Renal cortex interstitium (tissue), 11 donors: ENCODE results near the gene KATNB1. TPM values are rescaled to one million over a fixed set of nuclear protein-coding genes. Genes with fewer than 3 reads are reported as not detected.
A peak's percentile ranks its signal among the peaks of the same experiment; 100 is the strongest.

Source experiments
- DNase-seq, 11 donors: peaks; one replicate each; pipeline ENCODE4 v3.0.0-alpha.2; 2013; ENCODE audit warnings: low read depth in 9 of 11, low spot score in 4 of 11; ENCODE audit errors: extremely low read depth in 1 of 11
- polyA plus RNA-seq, 3 donors: library from polyadenylated mRNA; unstranded; fragments of 120-200 nt; gene quantifications; one replicate each; pipeline ENCODE4 v1.2.1, GENCODE V29; 2013; ENCODE audit not compliant: insufficient read length in 3 of 3

The KATNB1 gene
- polyA plus RNA-seq, 3 donors: 18.2 to 24.9 (median 21.9) TPM

DNA sequence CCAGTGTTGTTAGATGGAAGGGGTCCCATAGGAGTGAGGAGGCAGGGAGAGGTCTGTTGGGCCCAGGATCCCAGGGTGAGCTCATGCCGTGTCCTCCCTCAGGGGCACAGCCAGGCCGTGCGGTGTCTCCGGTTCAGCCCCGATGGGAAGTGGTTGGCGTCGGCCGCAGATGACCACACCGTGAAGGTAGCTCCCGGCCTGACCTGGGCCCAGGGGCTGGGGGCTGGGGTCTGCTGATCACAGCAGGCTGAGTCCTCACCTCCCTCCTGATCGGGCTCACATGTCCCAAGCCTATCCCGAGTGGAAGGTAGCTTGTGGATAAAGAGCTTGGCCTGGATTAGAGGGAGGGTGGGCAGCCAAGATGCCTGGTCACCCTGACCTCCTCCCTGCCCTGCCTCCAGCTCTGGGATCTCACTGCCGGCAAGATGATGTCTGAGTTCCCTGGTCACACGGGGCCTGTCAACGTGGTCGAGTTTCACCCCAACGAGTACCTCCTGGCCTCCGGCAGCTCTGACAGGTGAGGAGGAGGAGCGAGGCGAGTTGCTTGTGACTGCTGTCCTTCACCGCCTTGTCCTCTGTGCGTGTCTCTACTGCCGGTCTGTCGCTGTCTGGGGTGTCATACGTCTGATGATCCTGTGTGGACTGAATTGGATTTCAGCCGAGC lies 16.1 kb downstream of the KATNB1 start:
- DNase-seq: no peak

DNA sequence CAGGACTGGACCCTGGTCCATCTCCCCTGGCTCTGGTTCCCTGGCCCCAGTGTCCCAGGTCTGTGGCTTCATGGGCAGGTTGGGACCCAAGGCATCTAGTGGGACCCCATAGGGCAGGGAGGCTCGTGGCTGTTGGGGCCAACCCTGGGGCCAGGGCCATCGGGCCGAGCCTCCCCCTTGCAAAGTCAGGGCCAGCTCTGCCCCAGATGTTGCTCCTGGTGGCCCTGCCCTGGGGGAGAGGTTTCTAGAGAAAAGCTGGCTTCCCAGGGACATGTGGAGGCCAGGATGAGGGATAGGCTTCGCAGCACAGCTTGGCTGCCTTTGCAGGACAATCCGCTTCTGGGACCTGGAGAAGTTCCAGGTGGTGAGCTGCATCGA lies 16.6 kb downstream of the KATNB1 start:
- no peak for DNase-seq

DNA sequence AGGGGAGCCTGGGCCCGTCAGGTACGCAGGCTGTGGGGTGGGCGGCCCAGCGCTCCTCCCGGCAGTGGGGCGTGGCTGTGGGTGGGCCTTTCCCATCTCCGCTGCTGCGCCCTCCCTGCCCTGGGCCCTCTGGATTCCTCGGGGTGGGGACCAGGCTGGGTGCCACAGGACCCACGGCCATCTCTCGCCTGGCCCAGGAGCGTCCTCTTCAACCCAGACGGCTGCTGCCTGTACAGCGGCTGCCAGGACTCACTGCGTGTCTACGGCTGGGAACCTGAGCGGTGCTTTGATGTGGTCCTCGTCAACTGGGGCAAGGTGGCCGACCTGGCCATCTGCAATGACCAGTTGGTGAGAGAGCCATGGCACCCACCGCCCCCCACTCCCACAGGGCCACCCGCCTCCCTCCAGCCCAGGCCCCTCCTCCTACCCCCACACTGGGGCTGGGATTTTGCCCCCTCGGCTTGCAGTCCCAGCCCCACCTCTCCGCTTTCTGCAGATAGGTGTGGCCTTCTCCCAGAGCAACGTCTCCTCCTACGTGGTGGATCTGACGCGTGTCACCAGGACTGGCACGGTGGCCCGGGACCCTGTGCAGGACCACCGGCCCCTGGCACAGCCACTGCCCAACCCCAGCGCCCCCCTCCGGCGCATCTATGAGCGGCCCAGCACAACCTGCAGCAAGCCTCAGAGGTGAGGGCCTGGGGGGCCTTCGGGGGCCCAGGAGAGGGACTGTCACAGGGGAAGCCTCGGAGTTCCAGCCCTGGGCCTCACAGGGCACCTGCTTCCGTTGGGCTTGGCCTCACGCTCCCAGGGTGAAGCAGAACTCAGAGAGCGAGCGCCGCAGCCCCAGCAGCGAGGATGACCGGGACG lies 17.2 kb downstream of the KATNB1 start:
- DNase-seq: no peak

GRCh38 chr16:57753448-57754353 lies 18.1 kb downstream of the KATNB1 start:
- no peak for DNase-seq

GRCh38 chr16:57754354-57755060 lies 18.9 kb downstream of the KATNB1 start:
- no peak for DNase-seq

GRCh38 chr16:57755061-57755684 lies 19.6 kb downstream of the KATNB1 start:
- no peak for DNase-seq

DNA sequence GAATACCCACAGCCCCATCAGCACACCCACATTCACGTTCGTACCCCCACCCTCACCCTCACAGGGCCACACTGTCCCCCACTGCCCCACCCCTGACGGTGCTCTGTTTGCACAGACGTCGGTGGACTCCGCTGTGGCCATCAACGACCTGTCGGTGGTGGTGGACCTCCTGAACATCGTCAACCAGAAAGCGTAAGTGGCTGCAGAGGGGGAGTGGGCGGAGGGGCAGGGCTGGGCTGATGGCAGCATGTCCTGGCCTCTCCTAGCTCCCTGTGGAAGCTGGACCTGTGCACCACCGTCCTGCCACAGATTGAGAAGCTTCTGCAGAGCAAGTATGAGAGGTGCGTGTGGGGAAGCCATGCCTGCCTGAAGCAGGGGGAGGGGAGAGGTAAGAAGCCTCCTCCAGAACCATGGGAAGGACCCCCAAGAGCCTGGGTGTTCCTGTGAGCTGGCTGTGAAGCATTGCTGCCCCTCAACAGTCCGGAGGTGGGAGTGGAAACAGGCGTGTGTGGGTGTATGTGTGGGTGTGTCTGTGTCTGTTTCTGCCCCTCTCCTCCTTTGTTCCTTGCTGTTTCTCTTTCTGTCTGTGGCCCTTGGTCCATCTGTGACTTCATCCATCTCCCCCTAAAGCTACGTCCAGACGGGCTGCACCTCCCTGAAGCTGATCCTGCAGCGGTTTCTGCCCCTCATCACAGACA lies 20.3 kb downstream of the KATNB1 start:
- DNase-seq: no peak

GRCh38 chr16:57756424-57757325 lies 21.1 kb downstream of the KATNB1 start:
- no peak for DNase-seq

DNA sequence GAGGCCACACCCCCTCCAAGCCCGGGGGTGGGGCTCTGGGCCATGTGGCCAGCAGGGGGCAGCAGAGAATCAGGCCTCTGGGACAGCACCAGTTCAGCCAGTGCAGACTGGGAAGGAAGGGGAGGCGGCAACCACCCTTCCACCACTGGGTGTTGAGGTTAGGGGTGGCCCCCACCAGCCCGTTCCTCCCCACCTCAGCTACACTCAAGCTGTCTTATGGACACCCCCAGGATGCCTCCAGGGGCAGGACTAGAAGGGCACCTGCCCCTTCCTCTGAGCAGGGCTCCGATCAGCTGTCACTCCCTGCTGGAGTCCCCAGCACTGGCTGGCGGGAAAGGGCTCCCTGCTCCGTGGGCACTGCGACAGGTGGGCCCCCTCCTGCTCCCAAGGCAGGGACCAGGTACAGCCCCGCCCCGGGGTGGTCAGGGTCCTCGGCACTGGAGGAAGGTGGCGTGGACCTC lies 21.8 kb downstream of the KATNB1 start:
- peak in 5 of 11 donors; percentile 31 to 65 (median 43) for DNase-seq

DNA sequence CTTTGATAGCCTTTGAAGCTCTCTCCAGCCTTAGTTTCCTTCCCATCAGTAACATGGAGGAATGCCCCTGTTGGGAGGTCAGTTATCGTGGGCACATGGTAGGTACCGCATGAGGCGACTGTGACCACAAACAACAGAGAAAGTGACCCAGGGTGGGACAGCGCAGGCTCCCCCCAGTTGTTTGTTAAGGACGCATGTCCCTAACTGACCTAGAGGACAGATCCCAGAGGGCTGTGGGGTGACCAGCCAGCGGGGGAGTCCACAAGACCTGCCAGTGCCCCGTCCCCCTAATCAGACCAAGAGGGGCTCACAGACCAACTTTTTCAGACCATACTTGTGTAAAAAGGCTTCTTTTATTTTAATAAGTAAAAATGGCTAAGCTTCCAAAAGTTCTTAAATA lies 22.3 kb downstream of the KATNB1 start:
- no peak for DNase-seq

GRCh38 chr16:57758331-57759117 lies 23.0 kb downstream of the KATNB1 start:
- DNase-seq: no peak

DNA sequence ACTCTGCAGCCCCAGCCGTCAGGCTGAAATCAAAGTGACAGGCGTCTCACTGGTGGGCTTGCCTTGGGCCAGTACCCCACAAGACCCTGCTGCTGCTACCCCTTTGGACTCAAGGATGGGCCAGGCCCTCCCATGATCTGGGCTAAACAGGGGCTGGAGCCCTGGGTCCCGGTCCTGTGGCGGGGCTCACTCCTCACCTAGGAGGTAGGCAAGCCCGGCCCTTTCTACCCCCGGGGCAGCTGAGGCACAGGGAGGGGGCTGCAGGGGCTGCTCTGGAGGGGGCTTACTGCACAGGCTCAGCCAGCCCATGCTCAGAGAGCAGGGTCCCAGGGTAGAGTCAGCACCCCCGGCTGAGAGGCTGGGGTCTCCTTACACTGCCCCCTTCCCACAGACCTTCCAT lies 23.6 kb downstream of the KATNB1 start:
- DNase-seq: no peak

DNA sequence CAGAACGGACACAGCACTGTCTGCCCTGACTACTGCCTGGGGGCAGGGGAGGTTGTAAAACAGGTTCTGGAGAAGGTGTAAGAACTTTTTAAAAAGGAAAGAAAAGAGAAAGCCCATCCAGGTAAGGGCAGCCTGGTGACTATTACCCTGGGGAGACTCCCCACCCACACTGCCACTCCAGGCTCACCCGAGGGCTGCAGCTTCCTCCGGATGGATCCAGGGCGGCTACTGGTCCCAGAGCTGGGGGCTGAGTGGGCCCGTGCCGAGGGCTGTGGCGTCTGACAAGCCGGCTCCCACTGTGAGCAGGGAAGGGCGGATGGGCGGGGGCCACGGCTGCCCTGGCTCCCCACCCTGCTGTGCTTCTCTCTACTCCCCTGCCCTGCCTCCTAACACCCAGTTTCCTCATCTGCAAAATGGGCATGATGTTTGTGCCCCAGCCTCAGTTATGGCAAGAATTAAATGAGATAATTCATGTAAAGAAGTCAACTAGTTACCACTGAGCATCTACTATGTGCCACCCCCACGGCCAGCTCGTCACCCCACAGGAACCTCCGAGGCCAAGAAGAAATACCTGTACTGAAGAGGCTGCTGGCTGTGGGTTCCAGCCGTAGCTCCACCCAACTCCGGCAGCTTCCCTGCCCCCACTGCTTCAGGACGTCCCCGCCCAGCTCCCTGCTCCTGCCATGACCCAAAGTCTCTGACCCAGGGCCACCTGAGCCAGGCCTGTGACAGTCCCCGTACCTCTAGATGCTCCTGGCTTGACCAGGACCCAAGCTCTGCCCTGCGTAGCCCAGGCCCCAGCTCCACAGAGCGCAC lies 24.2 kb downstream of the KATNB1 start:
- DNase-seq: no peak

GRCh38 chr16:57760357-57761160 lies 25.0 kb downstream of the KATNB1 start:
- no peak for DNase-seq

DNA sequence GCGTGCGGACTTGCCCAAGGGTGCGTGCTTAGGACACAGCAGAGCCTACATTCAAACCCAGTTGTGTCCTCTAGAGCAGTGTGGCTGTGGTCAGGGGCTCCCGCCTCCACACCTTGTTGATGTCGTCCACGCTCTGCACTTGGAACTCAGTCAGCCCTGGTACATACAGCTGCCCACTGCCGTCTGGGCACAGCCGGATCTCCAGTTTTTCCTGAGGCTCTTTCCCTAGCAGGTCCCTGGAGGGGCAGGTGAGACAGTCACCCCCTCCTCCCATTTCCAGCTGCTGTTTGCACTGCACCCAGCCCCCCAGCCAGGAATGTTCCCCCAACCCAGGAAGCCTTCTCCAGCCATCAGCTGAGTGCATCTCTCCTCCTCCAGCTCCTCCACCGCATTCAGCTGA lies 25.7 kb downstream of the KATNB1 start:
- DNase-seq: no peak
